Activated CD4-positive, alpha-beta T cell treated with anti-CD3 and anti-CD28 coated beads, Interleukin-2, amount 50 U/mL, for 48 hours (primary cell): ENCODE results near the gene TNS3.

Experiments
- DNase-seq, 2 experiments: peaks; one replicate each; pipeline ENCODE4 v3.0.0-alpha.2; 2020

The TNS3 gene

GRCh38 chr7:47580811-47581331 is 1.0 kb downstream of the TNS3 start:
- DNase-seq: no peak

GRCh38 chr7:47580175-47580706 is 1.7 kb downstream of the TNS3 start:
- no peak for DNase-seq

- no peak for DNase-seq
These were observed 2.5 kb downstream of the TNS3 start for GRCh38 chr7:47579458-47579857.

GRCh38 chr7:47578579-47579270 is 3.2 kb downstream of the TNS3 start:
- DNase-seq: no peak

GRCh38 chr7:47577321-47577919 is 4.5 kb downstream of the TNS3 start:
- no peak for DNase-seq

- DNase-seq: no peak
These were observed 5.0 kb downstream of the TNS3 start for GRCh38 chr7:47576866-47577306.

- no peak for DNase-seq
These were observed 5.7 kb downstream of the TNS3 start for GRCh38 chr7:47576031-47576865.

GRCh38 chr7:47574482-47575329 is 7.2 kb downstream of the TNS3 start:
- DNase-seq: no peak

GRCh38 chr7:47573758-47574481 is 8.0 kb downstream of the TNS3 start:
- DNase-seq: no peak

- no peak for DNase-seq
These were observed 8.8 kb downstream of the TNS3 start for GRCh38 chr7:47572939-47573757.

GRCh38 chr7:47572094-47572445 is 9.8 kb downstream of the TNS3 start:
- no peak for DNase-seq

GRCh38 chr7:47571331-47572093 is 10.4 kb downstream of the TNS3 start:
- DNase-seq: no peak

- DNase-seq: no peak
These were observed 11.3 kb downstream of the TNS3 start for GRCh38 chr7:47570649-47571050.

- no peak for DNase-seq
These were observed 13.4 kb downstream of the TNS3 start for GRCh38 chr7:47568547-47568946.

GRCh38 chr7:47568056-47568455 is 13.9 kb downstream of the TNS3 start:
- no peak for DNase-seq

- no peak for DNase-seq
These were observed 16.2 kb downstream of the TNS3 start for GRCh38 chr7:47565640-47566250.

- DNase-seq: no peak
These were observed 18.4 kb downstream of the TNS3 start for GRCh38 chr7:47563521-47563920.

- DNase-seq: no peak
These were observed 20.0 kb downstream of the TNS3 start for GRCh38 chr7:47561715-47562446.
